Esophagus muscularis mucosa (tissue), 4 donors: ENCODE measurements around the gene UGT1A6. TPM values are rescaled to one million over a fixed set of nuclear protein-coding genes. Genes with fewer than 3 reads are reported as not detected.
A peak's percentile ranks its signal among the peaks of the same experiment; 100 is the strongest.

Source experiments
- DNase-seq: peaks from one replicate; pipeline ENCODE4 v3.0.0-alpha.2; 2017; ENCODE audit errors: extremely low spot score
- H3K27ac ChIP-seq, 4 donors: fragments of 200-600 bp; sonication (generic); replicated peaks in 1 of 4; 1 replicate in 3 of 4; 2 replicates in 1 of 4; pipeline ENCODE4 v1.5.1; 2016 to 2019; ENCODE audit warnings: mild to moderate bottlenecking in 1 of 4
- H3K27me3 ChIP-seq, 4 donors: fragments of 200-600 bp; sonication (generic); one replicate each; pipeline versions ENCODE4 v1.5.1 to v1.6.0; 2016 to 2019
- H3K36me3 ChIP-seq, 4 donors: fragments of 200-600 bp; sonication (generic); one replicate each; pipeline ENCODE4 v1.5.1; 2016 to 2019
- H3K4me1 ChIP-seq, 4 donors: fragments of 200-600 bp; sonication (generic); one replicate each; pipeline ENCODE4 v1.5.1; 2016 to 2019
- H3K4me3 ChIP-seq, 4 donors: fragments of 200-600 bp; sonication (generic); 1 replicate in 2 of 4; 2 replicates in 2 of 4; pipeline ENCODE4 v1.5.1; 2016 to 2019; ENCODE audit warnings: mild to moderate bottlenecking in 4 of 4, moderate library complexity in 1 of 4
- H3K9me3 ChIP-seq, 4 donors: fragments of 200-600 bp; sonication (generic); 1 replicate in 3 of 4; 2 replicates in 1 of 4; pipeline ENCODE4 v1.5.1; 2016 to 2019
- CTCF ChIP-seq, 3 experiments: fragments of 200-600 bp in 2 of 3; fragments of 450-650 bp in 1 of 3; sonication (generic) in 2 of 3; IDR thresholded peaks; one replicate each; pipeline ENCODE4 v1.5.1; 2017 to 2019; ENCODE audit warnings: antibody characterized with exemption in 3 of 3, mild to moderate bottlenecking in 2 of 3, moderate library complexity in 1 of 3
- EP300 ChIP-seq: sonication (generic); formaldehyde crosslinking; IDR thresholded peaks from one replicate; pipeline ENCODE4 v1.6.1; 2017; ENCODE audit warnings: antibody characterized with exemption
- POLR2A ChIP-seq: fragments of 450-650 bp; IDR thresholded peaks from one replicate; pipeline ENCODE4 v1.6.1; 2017; ENCODE audit warnings: antibody characterized with exemption, moderate library complexity, mild to moderate bottlenecking, low read depth
- POLR2AphosphoS5 ChIP-seq, 2 donors: sonication (generic); formaldehyde crosslinking; IDR thresholded peaks; one replicate each; pipeline ENCODE4 v1.6.1; 2017; ENCODE audit warnings: antibody characterized with exemption in 2 of 2
- WGBS: methylation state at CpG from one replicate; pipeline ENCODE4 v1.1.5; 2018; 5-methylcytosine and 5-hydroxymethylcytosine counted together
- intact Hi-C: fragments of 100-400 bp; cut with DNase I; formaldehyde crosslinking; loops from one replicate; pipeline ENCODE4 v1.15.1; 2023
- total RNA-seq, 4 donors: library from RNA; depleted of rRNA; stranded (reverse); fragments of >200 nt; gene quantifications; one replicate each; pipeline versions ENCODE4 v1.1.0 to v1.2.1, GENCODE V29; 2016

Gene UGT1A6
- total RNA-seq, 4 donors from 2014 or later = not detected

- WGBS = 90% methylated on average over 5 of the region's 5 CpGs
- TF ChIP-seq EP300 (no peak), POLR2A (no peak), POLR2AphosphoS5 (IDR thresholded peaks at IDR 0.05) (no peak), CTCF (IDR thresholded peaks at IDR 0.05) (no peak)
- H3K9me3 ChIP-seq = peaks cover 0 to 6% (median 3%) of the 10 kb centered on the region in 4 donors
- intact Hi-C loops = no loop called here
- peaks cover 0 to 6% (median 0%) of the 10 kb centered on the region in 4 donors for H3K27me3 ChIP-seq
- no peaks in the 10 kb centered on the region for H3K4me1 ChIP-seq
- no peak overlapping the region for H3K27ac ChIP-seq
- H3K36me3 ChIP-seq = no peaks in the 10 kb centered on the region
- DNase-seq = peak; percentile 53
- H3K4me3 ChIP-seq = no peak overlapping the region
These were observed 81.2 kb downstream of the UGT1A6 start for GRCh38 chr2:233773854-233774253.

- intact Hi-C loops = no loop called here
- peaks cover 0 to 10% (median 3%) of the 10 kb centered on the region in 4 donors for H3K9me3 ChIP-seq
- no peak for DNase-seq
- 89% methylated on average over 6 of the region's 6 CpGs for WGBS
- no peak overlapping the region for H3K27ac ChIP-seq
- no peaks in the 10 kb centered on the region for H3K27me3 ChIP-seq
- no peak overlapping the region for H3K4me3 ChIP-seq
- no peaks in the 10 kb centered on the region for H3K36me3 ChIP-seq
- no peaks in the 10 kb centered on the region for H3K4me1 ChIP-seq
- no peak for TF ChIP-seq CTCF (IDR thresholded peaks at IDR 0.05)
- no peak for TF ChIP-seq POLR2A
- no peak for TF ChIP-seq EP300
- no peak for TF ChIP-seq POLR2AphosphoS5 (IDR thresholded peaks at IDR 0.05)
These were observed 82.7 kb downstream of the UGT1A6 start for GRCh38 chr2:233775414-233775813.

GRCh38 chr2:233778030-233778429 is 85.3 kb downstream of the UGT1A6 start, which contains the start of gene MROH2A:
MROH2A (plus strand) TSS chr2:233778330; CDS start chr2:233779359, 1,029 bp downstream.
- TF ChIP-seq POLR2AphosphoS5 (IDR thresholded peaks at IDR 0.05) (no peak), EP300 (no peak), POLR2A (no peak)
- peaks cover 0 to 10% (median 3%) of the 10 kb centered on the region in 4 donors for H3K9me3 ChIP-seq
- H3K27ac ChIP-seq = no peak within 1 kb of the TSS
- 88% methylated on average over 2 of the region's 2 CpGs for whole genome bisulfite sequencing
- peak; percentile 53 for DNase-seq
- no peaks in the 10 kb centered on the region for H3K36me3 ChIP-seq
- no peaks in the 10 kb centered on the region for H3K27me3 ChIP-seq
- H3K4me1 ChIP-seq = no peaks in the 10 kb centered on the region
- H3K4me3 ChIP-seq = no peak within 1 kb of the TSS
- intact Hi-C loops = no loop called here

- Histone ChIP-seq H3K4me1 (no peaks in the 10 kb centered on the region), H3K27ac (no peak overlapping the region), H3K27me3 (peaks cover 0 to 4% (median 0%) of the 10 kb centered on the region in 4 donors), H3K9me3 (peaks cover 0 to 10% (median 3%) of the 10 kb centered on the region in 4 donors), H3K4me3 (no peak overlapping the region), H3K36me3 (no peaks in the 10 kb centered on the region)
- intact Hi-C loops = no loop called here
- DNase-seq = peak; percentile 81
- WGBS = 100% methylated on average over 1 of the region's 4 CpGs
- no peak for TF ChIP-seq CTCF (IDR thresholded peaks at IDR 0.05)
- no peak for TF ChIP-seq POLR2AphosphoS5 (IDR thresholded peaks at IDR 0.05)
- TF ChIP-seq EP300 = no peak
- TF ChIP-seq POLR2A = no peak
These were observed 87.0 kb downstream of the UGT1A6 start for GRCh38 chr2:233779722-233780121.

- H3K27me3 ChIP-seq = peaks cover 0 to 9% (median 0%) of the 10 kb centered on the region in 4 donors
- H3K36me3 ChIP-seq = no peaks in the 10 kb centered on the region
- intact Hi-C loops = no loop called here
- DNase-seq = no peak
- H3K4me1 ChIP-seq = no peaks in the 10 kb centered on the region
- WGBS = 90% methylated on average over 4 of the region's 4 CpGs
- TF ChIP-seq EP300 (no peak), POLR2A (no peak), CTCF (IDR thresholded peaks at IDR 0.05) (no peak), POLR2AphosphoS5 (IDR thresholded peaks at IDR 0.05) (no peak)
- H3K4me3 ChIP-seq = no peak overlapping the region
- H3K9me3 ChIP-seq = peaks cover 0 to 10% (median under 1%) of the 10 kb centered on the region in 4 donors
- H3K27ac ChIP-seq = no peak overlapping the region
These were observed 88.1 kb downstream of the UGT1A6 start for GRCh38 chr2:233780771-233781170.
